ENCODE results near the gene PRG3.

GRCh38 chr11:57354699-57355098 lies 26.3 kb downstream of the PRG3 start:
- TF ChIP-seq POLR2A (IDR thresholded peaks at IDR 0.05; ENCODE audit: borderline replicate concordance, extremely low read depth, insufficient read depth, insufficient read length) (no peak), POLR2AphosphoS5 (IDR thresholded peaks at IDR 0.05; ENCODE audit: low read depth, low read length) (no peak), CTCF (IDR thresholded peaks at IDR 0.05 in 2 of 3, conservative IDR thresholded peaks at IDR 0.05 in 1 of 3; ENCODE audit: borderline replicate concordance in 1 of 3, insufficient read depth in 1 of 3, low read depth in 2 of 3, low read length in 2 of 3) (no peak), SP1 (IDR thresholded peaks at IDR 0.05; ENCODE audit: low read depth) (no peak), CEBPB (IDR thresholded peaks at IDR 0.05; ENCODE audit: low read depth) (no peak), ATF3 (IDR thresholded peaks at IDR 0.05) (no peak), MAX (IDR thresholded peaks at IDR 0.05) (no peak), JUND (IDR thresholded peaks at IDR 0.05) (no peak), ZNF274 (IDR thresholded peaks at IDR 0.05; ENCODE audit: low read depth, low read length) (no peak), EZH2 (IDR thresholded peaks at IDR 0.05) (no peak), SRF (IDR thresholded peaks at IDR 0.05; ENCODE audit: low read depth) (no peak), REST (IDR thresholded peaks at IDR 0.05; ENCODE audit: low read depth) (no peak), FOSL1 (IDR thresholded peaks at IDR 0.05; ENCODE audit: low read depth) (no peak)
